ENCODE results near the gene DEFB127.
"Not testable (repeated sequence)": the region's sequence is repeated elsewhere in the genome, so short reads cannot be mapped to it uniquely, and the experiment has no call there.

DEFB127 gene

GRCh38 chr20:157154-157553 lies at the start of gene DEFB127:
TSS of gene DEFB127 (plus strand) at chr20:157454. CDS start at chr20:157545, 91 bp downstream.
- no peak for DNase-seq

- DNase-seq: no peak
Observed at GRCh38 chr20:112396-112795, 44.9 kb upstream of the DEFB127 start.

- no peak for DNase-seq
Observed at GRCh38 chr20:117518-117917, 39.7 kb upstream of the DEFB127 start.

- DNase-seq: not testable (repeated sequence)
Observed at GRCh38 chr20:129786-130323, 27.4 kb upstream of the DEFB127 start.

- DNase-seq: no peak
Observed at GRCh38 chr20:137668-138490, 19.4 kb upstream of the DEFB127 start.

GRCh38 chr20:142290-142689 lies 15.0 kb upstream of the DEFB127 start, which contains the start of gene DEFB126:
TSS of gene DEFB126 (plus strand) at chr20:142590. CDS start at chr20:142629, 39 bp downstream.
- no peak for DNase-seq

- no peak for DNase-seq
Observed at GRCh38 chr20:145877-146276, 11.4 kb upstream of the DEFB127 start.

GRCh38 chr20:152131-152530 lies 5.1 kb upstream of the DEFB127 start:
- DNase-seq: no peak

GRCh38 chr20:164618-165017 lies 7.4 kb downstream of the DEFB127 start:
- no peak for DNase-seq

- no peak for DNase-seq
Observed at GRCh38 chr20:168876-169275, 11.6 kb downstream of the DEFB127 start.

GRCh38 chr20:184288-184687 lies 27.0 kb downstream of the DEFB127 start:
- DNase-seq: no peak

GRCh38 chr20:187733-188132 lies 30.5 kb downstream of the DEFB127 start:
- DNase-seq: no peak

GRCh38 chr20:189611-190010 lies 32.4 kb downstream of the DEFB127 start, which contains the start of gene DEFB128:
TSS of gene DEFB128 (minus strand) at chr20:189711. CDS start at chr20:189623, 88 bp downstream.
- DNase-seq: no peak

GRCh38 chr20:198225-198624 lies 41.0 kb downstream of the DEFB127 start:
- no peak for DNase-seq

- DNase-seq: no peak
Observed at GRCh38 chr20:199996-200395, 42.7 kb downstream of the DEFB127 start.

- DNase-seq: not testable (repeated sequence)
Observed at GRCh38 chr20:203630-204029, 46.4 kb downstream of the DEFB127 start.
